Liver (tissue), 9 donors: ENCODE results near the gene LCP2. TPM values are rescaled to one million over a fixed set of nuclear protein-coding genes. Genes with fewer than 3 reads are reported as not detected.

ENCODE experiments used
- DNase-seq: peaks from one replicate; pipeline ENCODE4 v3.0.0-alpha.2; 2017; ENCODE audit warnings: low spot score
- H3K27ac ChIP-seq, 2 donors: one replicate each; pipeline ENCODE4 v1.7.0; 2013; ENCODE audit warnings: inconsistent platforms in 2 of 2, low read length in 2 of 2, control low read depth in 1 of 2, low read depth in 1 of 2, mild to moderate bottlenecking in 1 of 2
- H3K27me3 ChIP-seq, 4 donors: one replicate each; pipeline versions ENCODE4 v1.6.1 to v1.7.0; 2013; ENCODE audit warnings: low read length in 3 of 4, inconsistent platforms in 1 of 4, mild to moderate bottlenecking in 1 of 4, moderate library complexity in 1 of 4; ENCODE audit not compliant: control insufficient read depth in 4 of 4, insufficient read depth in 4 of 4
- H3K36me3 ChIP-seq, 4 donors: one replicate each; pipeline versions ENCODE4 v1.6.1 to v1.7.0; 2013; ENCODE audit warnings: low read length in 3 of 4, mild to moderate bottlenecking in 3 of 4, low read depth in 1 of 4, moderate library complexity in 1 of 4; ENCODE audit not compliant: control insufficient read depth in 4 of 4, insufficient read depth in 3 of 4
- H3K4me1 ChIP-seq, 4 donors: one replicate each; pipeline versions ENCODE4 v1.6.1 to v1.7.0; 2013; ENCODE audit warnings: low read length in 3 of 4, mild to moderate bottlenecking in 3 of 4, moderate library complexity in 1 of 4; ENCODE audit not compliant: control insufficient read depth in 4 of 4, insufficient read depth in 4 of 4
- H3K4me3 ChIP-seq, 3 donors: one replicate each; pipeline versions ENCODE4 v1.6.1 to v1.7.0; 2013; ENCODE audit warnings: low read length in 3 of 3, control low read depth in 1 of 3, low read depth in 1 of 3, mild to moderate bottlenecking in 1 of 3
- H3K9ac ChIP-seq, 2 donors: one replicate each; pipeline ENCODE4 v1.7.0; 2013; ENCODE audit warnings: low read length in 2 of 2, mild to moderate bottlenecking in 2 of 2, moderate library complexity in 2 of 2, control low read depth in 1 of 2, low read depth in 1 of 2
- H3K9me3 ChIP-seq, 4 donors: one replicate each; pipeline versions ENCODE4 v1.6.1 to v1.7.0; 2013; ENCODE audit warnings: low read length in 3 of 4; ENCODE audit not compliant: control insufficient read depth in 4 of 4
- EGR1 ChIP-seq, 2 donors: IDR thresholded peaks; 2 replicates each; pipeline ENCODE4 v1.6.1; 2016 to 2018; ENCODE audit warnings: antibody characterized with exemption in 2 of 2, low read depth in 2 of 2
- FOXA1 ChIP-seq: IDR thresholded peaks from 2 replicates; pipeline ENCODE4 v1.6.1; 2016; ENCODE audit warnings: antibody characterized with exemption
- FOXA2 ChIP-seq: IDR thresholded peaks from 2 replicates; pipeline ENCODE4 v1.6.1; 2016; ENCODE audit warnings: antibody characterized with exemption
- GABPA ChIP-seq, 2 donors: IDR thresholded peaks in 1 of 2; conservative IDR thresholded peaks in 1 of 2; 2 replicates each; pipeline ENCODE4 v1.6.1; 2016; ENCODE audit warnings: antibody characterized with exemption in 2 of 2, mild to moderate bottlenecking in 1 of 2, moderate library complexity in 1 of 2
- HNF4A ChIP-seq, 2 donors: conservative IDR thresholded peaks; 2 replicates each; pipeline ENCODE4 v1.6.1; 2016; ENCODE audit warnings: antibody characterized with exemption in 2 of 2, mild to moderate bottlenecking in 2 of 2
- HNF4G ChIP-seq: IDR thresholded peaks from 2 replicates; pipeline ENCODE4 v1.6.1; 2016; ENCODE audit warnings: antibody characterized with exemption
- NR2F2 ChIP-seq: IDR thresholded peaks from 2 replicates; pipeline ENCODE4 v1.6.1; 2016; ENCODE audit warnings: antibody characterized with exemption
- RAD21 ChIP-seq, 2 donors: IDR thresholded peaks; 2 replicates each; pipeline ENCODE4 v1.6.1; 2016; ENCODE audit warnings: antibody characterized with exemption in 2 of 2, mild to moderate bottlenecking in 2 of 2
- RXRA ChIP-seq, 2 donors: IDR thresholded peaks; 2 replicates each; pipeline ENCODE4 v1.6.1; 2017 to 2018; ENCODE audit warnings: antibody characterized with exemption in 2 of 2, mild to moderate bottlenecking in 1 of 2
- SP1 ChIP-seq: IDR thresholded peaks from 2 replicates; pipeline ENCODE4 v1.6.1; 2018; ENCODE audit warnings: antibody characterized with exemption, mild to moderate bottlenecking
- YY1 ChIP-seq: IDR thresholded peaks from 2 replicates; pipeline ENCODE4 v1.6.1; 2016; ENCODE audit warnings: antibody characterized with exemption, mild to moderate bottlenecking
- WGBS: extraction: QIAGEN DNeasy Blood & Tissue Kit; methylation state at CpG from one replicate; pipeline ENCODE4 v1.1.7; 2013; 5-methylcytosine and 5-hydroxymethylcytosine counted together
- polyA plus RNA-seq, 2 donors: library from polyadenylated mRNA; stranded (reverse) in 1 of 2; unstranded in 1 of 2; fragments of 200-250 nt in 1 of 2; fragments of >200 nt in 1 of 2; fragmentation: Nextera tagmentation in 1 of 2; extraction: Ambion mirVana in 1 of 2; gene quantifications; one replicate each; pipeline versions ENCODE4 v1.2.1 to v1.2.3, GENCODE V29; 2013 to 2015
- total RNA-seq, 2 donors: library from RNA; depleted of rRNA; stranded (reverse); fragments of >200 nt; gene quantifications; one replicate each; pipeline ENCODE4 v1.2.3, GENCODE V29; 2014
- TF ChIP-seq, protein P1 (sequence below): fragments of 150-350 bp; IDR thresholded peaks from 2 replicates; pipeline ENCODE4 v1.5.1; 2017; ENCODE audit warnings: improper control_type of control experiment, low read depth, low read length; ENCODE audit not compliant: missing input control
- TF ChIP-seq, protein P2 (sequence below): IDR thresholded peaks from 2 replicates; pipeline ENCODE4 v1.6.1; 2016; ENCODE audit warnings: antibody characterized with exemption
- TF ChIP-seq, protein P3 (sequence below): IDR thresholded peaks from 2 replicates; pipeline ENCODE4 v1.6.1; 2016; ENCODE audit warnings: antibody characterized with exemption
- TF ChIP-seq, protein P4 (sequence below): IDR thresholded peaks from 2 replicates; pipeline ENCODE4 v1.6.1; 2016; ENCODE audit warnings: antibody characterized with exemption, mild to moderate bottlenecking
- donor health status: healthy.
- donor health status: healthy.
- donor health status: healthy.
- donor health status: healthy.
- donor health status: healthy.

LCP2 gene
- total and polyA plus RNA-seq, 4 donors: 3.6 to 16.3 (median 6.7) TPM

DNA sequence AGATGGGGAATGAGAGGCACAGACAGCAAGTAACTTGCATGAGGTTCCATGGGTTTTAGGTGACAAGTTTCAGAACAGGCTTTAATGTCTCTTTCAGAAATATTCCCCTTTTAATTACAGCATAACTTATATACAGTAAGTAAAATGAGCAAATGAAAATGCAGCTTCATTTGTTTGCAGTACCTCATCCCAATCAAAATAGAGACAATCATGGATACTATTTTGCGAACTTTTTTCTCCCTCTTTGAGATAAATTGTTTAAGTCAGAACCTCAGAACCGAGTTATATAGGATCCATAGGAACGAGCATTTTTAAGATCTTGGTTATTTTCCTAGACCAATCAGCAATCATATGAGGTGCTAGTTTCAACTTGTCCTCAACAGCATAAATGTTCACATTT lies 3.5 kb downstream of the LCP2 start:
- WGBS: 64% methylated on average over 3 of the region's 3 CpGs
- Histone ChIP-seq H3K4me1 (peaks cover 0 to 2% (median under 1%) of the 10 kb centered on the region in 4 donors), H3K27ac (no peak overlapping the region)

DNA sequence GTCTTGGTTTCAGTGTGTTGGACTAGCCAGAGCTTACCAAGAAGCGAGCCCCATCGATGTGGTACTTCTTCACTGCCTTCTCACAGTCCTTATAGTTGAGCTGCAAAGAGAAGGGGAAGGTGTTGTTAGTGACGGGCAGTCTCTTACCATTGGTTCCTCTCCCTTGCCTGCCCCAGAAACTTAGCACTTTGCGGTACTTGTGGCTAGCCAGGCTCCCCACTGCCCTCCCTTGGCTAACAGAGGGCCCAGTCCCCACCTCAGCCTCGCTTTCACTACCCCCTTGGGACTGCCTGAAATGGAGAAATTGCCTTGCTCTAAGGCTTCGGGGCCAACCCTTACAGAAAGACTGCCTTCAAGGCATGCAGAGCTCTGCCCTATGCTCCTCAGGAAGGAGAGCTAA lies 4.3 kb downstream of the LCP2 start:
- Histone ChIP-seq H3K27me3 (no peaks in the 10 kb centered on the region), H3K4me1 (peaks cover 0 to 2% (median under 1%) of the 10 kb centered on the region in 4 donors), H3K9me3 (peaks cover 0 to 2% (median 0%) of the 10 kb centered on the region in 4 donors), H3K4me3 (no peak overlapping the region), H3K36me3 (peaks cover 0 to 5% (median 0%) of the 10 kb centered on the region in 4 donors), H3K27ac (peak overlapping the region in 1 of 2 donors; percentile 30), H3K9ac (no peak overlapping the region)
- peak; percentile 19 for TF ChIP-seq YY1
- no peak for TF ChIP-seq GABPA (IDR thresholded peaks at IDR 0.05 in 1 of 2, conservative IDR thresholded peaks at IDR 0.05 in 1 of 2)
- TF ChIP-seq HNF4A (conservative IDR thresholded peaks at IDR 0.05): no peak
- TF ChIP-seq, protein P1, sequence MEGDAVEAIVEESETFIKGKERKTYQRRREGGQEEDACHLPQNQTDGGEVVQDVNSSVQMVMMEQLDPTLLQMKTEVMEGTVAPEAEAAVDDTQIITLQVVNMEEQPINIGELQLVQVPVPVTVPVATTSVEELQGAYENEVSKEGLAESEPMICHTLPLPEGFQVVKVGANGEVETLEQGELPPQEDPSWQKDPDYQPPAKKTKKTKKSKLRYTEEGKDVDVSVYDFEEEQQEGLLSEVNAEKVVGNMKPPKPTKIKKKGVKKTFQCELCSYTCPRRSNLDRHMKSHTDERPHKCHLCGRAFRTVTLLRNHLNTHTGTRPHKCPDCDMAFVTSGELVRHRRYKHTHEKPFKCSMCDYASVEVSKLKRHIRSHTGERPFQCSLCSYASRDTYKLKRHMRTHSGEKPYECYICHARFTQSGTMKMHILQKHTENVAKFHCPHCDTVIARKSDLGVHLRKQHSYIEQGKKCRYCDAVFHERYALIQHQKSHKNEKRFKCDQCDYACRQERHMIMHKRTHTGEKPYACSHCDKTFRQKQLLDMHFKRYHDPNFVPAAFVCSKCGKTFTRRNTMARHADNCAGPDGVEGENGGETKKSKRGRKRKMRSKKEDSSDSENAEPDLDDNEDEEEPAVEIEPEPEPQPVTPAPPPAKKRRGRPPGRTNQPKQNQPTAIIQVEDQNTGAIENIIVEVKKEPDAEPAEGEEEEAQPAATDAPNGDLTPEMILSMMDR: no peak
- TF ChIP-seq FOXA2: no peak
- TF ChIP-seq EGR1 (IDR thresholded peaks at IDR 0.05; ENCODE audit: low read depth in 2 of 2): no peak
- no peak for TF ChIP-seq SP1
- no peak for TF ChIP-seq HNF4G
- TF ChIP-seq RAD21 (IDR thresholded peaks at IDR 0.05): peak in 1 of 2 donors; percentile 31
- TF ChIP-seq, protein P2, sequence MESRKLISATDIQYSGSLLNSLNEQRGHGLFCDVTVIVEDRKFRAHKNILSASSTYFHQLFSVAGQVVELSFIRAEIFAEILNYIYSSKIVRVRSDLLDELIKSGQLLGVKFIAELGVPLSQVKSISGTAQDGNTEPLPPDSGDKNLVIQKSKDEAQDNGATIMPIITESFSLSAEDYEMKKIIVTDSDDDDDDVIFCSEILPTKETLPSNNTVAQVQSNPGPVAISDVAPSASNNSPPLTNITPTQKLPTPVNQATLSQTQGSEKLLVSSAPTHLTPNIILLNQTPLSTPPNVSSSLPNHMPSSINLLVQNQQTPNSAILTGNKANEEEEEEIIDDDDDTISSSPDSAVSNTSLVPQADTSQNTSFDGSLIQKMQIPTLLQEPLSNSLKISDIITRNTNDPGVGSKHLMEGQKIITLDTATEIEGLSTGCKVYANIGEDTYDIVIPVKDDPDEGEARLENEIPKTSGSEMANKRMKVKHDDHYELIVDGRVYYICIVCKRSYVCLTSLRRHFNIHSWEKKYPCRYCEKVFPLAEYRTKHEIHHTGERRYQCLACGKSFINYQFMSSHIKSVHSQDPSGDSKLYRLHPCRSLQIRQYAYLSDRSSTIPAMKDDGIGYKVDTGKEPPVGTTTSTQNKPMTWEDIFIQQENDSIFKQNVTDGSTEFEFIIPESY: no peak
- TF ChIP-seq, protein P3, sequence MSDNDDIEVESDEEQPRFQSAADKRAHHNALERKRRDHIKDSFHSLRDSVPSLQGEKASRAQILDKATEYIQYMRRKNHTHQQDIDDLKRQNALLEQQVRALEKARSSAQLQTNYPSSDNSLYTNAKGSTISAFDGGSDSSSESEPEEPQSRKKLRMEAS: peak; percentile 23
- no peak for TF ChIP-seq NR2F2
- TF ChIP-seq, protein P4, sequence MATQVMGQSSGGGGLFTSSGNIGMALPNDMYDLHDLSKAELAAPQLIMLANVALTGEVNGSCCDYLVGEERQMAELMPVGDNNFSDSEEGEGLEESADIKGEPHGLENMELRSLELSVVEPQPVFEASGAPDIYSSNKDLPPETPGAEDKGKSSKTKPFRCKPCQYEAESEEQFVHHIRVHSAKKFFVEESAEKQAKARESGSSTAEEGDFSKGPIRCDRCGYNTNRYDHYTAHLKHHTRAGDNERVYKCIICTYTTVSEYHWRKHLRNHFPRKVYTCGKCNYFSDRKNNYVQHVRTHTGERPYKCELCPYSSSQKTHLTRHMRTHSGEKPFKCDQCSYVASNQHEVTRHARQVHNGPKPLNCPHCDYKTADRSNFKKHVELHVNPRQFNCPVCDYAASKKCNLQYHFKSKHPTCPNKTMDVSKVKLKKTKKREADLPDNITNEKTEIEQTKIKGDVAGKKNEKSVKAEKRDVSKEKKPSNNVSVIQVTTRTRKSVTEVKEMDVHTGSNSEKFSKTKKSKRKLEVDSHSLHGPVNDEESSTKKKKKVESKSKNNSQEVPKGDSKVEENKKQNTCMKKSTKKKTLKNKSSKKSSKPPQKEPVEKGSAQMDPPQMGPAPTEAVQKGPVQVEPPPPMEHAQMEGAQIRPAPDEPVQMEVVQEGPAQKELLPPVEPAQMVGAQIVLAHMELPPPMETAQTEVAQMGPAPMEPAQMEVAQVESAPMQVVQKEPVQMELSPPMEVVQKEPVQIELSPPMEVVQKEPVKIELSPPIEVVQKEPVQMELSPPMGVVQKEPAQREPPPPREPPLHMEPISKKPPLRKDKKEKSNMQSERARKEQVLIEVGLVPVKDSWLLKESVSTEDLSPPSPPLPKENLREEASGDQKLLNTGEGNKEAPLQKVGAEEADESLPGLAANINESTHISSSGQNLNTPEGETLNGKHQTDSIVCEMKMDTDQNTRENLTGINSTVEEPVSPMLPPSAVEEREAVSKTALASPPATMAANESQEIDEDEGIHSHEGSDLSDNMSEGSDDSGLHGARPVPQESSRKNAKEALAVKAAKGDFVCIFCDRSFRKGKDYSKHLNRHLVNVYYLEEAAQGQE: no peak
- TF ChIP-seq FOXA1: no peak
- WGBS: 56% methylated on average over 6 of the region's 6 CpGs
- no peak for DNase-seq

More for the DNA sequence above, 3.5 kb downstream of the LCP2 start:
- no peak for DNase-seq
- Histone ChIP-seq H3K9me3 (peaks cover 0 to 2% (median 0%) of the 10 kb centered on the region in 4 donors), H3K4me3 (no peak overlapping the region), H3K27me3 (no peaks in the 10 kb centered on the region), H3K9ac (peak overlapping the region in 1 of 2 donors; percentile 50), H3K36me3 (peaks cover 0 to 5% (median 0%) of the 10 kb centered on the region in 4 donors)
- TF ChIP-seq RXRA (IDR thresholded peaks at IDR 0.05): no peak
